H9 (cell line): ENCODE data around the gene TM9SF1. TPM values are rescaled to one million over a fixed set of nuclear protein-coding genes. Genes with fewer than 3 reads are reported as not detected.

Experiments used
- DNase-seq: peaks from one replicate; pipeline ENCODE4 v3.0.0-alpha.2; 2017
- H2AFZ ChIP-seq: one replicate; pipeline ENCODE4 v1.6.1; 2013; ENCODE audit warnings: mild to moderate bottlenecking, low read length, control low read depth, moderate library complexity
- H2AK5ac ChIP-seq: 2 replicates; pipeline ENCODE4 v1.6.1; 2013; ENCODE audit warnings: low read length, control low read depth, mixed read lengths; ENCODE audit not compliant: insufficient read length
- H2BK120ac ChIP-seq: one replicate; pipeline ENCODE4 v1.6.1; 2013; ENCODE audit warnings: low read depth, mild to moderate bottlenecking, low read length, control low read depth, inconsistent platforms; ENCODE audit not compliant: poor library complexity, severe bottlenecking
- H2BK12ac ChIP-seq: 2 replicates; pipeline ENCODE4 v1.6.1; 2013; ENCODE audit warnings: low read length, control low read depth, mixed read lengths, low read depth; ENCODE audit not compliant: insufficient read length
- H2BK15ac ChIP-seq: 2 replicates; pipeline ENCODE4 v1.6.1; 2013; ENCODE audit warnings: low read depth, low read length, control low read depth
- H2BK20ac ChIP-seq: one replicate; pipeline ENCODE4 v1.6.1; 2013; ENCODE audit warnings: low read depth, mild to moderate bottlenecking, low read length, control low read depth, inconsistent platforms; ENCODE audit not compliant: poor library complexity, severe bottlenecking
- H2BK5ac ChIP-seq: 2 replicates; pipeline ENCODE4 v1.6.1; 2013; ENCODE audit warnings: low read length, control low read depth, mixed read lengths; ENCODE audit not compliant: insufficient read length
- H3K14ac ChIP-seq: 2 replicates; pipeline ENCODE4 v1.6.1; 2013; ENCODE audit warnings: low read length, control low read depth; ENCODE audit not compliant: insufficient read depth
- H3K18ac ChIP-seq: 2 replicates; pipeline ENCODE4 v1.6.1; 2013; ENCODE audit warnings: low read depth, mild to moderate bottlenecking, mixed read lengths, low read length, control low read depth; ENCODE audit not compliant: insufficient read length
- H3K23ac ChIP-seq: 2 replicates; pipeline ENCODE4 v1.6.1; 2013; ENCODE audit warnings: low read length, control low read depth, mixed read lengths, low read depth; ENCODE audit not compliant: insufficient read length
- H3K23me2 ChIP-seq: 2 replicates; pipeline ENCODE4 v1.6.1; 2013; ENCODE audit warnings: low read depth, mild to moderate bottlenecking, mixed read lengths, low read length, control low read depth; ENCODE audit not compliant: insufficient read length, poor library complexity, severe bottlenecking
- H3K27ac ChIP-seq: 2 replicates; pipeline ENCODE4 v1.5.1; 2013; ENCODE audit warnings: low read length, control low read depth, mixed read lengths, low read depth; ENCODE audit not compliant: insufficient read length
- H3K27me3 ChIP-seq: 2 replicates; pipeline ENCODE4 v1.6.1; 2013; ENCODE audit warnings: low read length, control low read depth, inconsistent platforms; ENCODE audit not compliant: insufficient read depth
- H3K4ac ChIP-seq: 2 replicates; pipeline ENCODE4 v1.6.1; 2013; ENCODE audit warnings: low read depth, mild to moderate bottlenecking, control low read depth, inconsistent platforms, low read length, moderate library complexity
- H3K4me1 ChIP-seq: 2 replicates; pipeline ENCODE4 v1.6.1; 2013; ENCODE audit warnings: low read length, control low read depth, inconsistent platforms; ENCODE audit not compliant: insufficient read depth
- H3K4me2 ChIP-seq: 2 replicates; pipeline ENCODE4 v1.6.1; 2013; ENCODE audit warnings: low read length, control low read depth, mixed read lengths; ENCODE audit not compliant: insufficient read length, insufficient read depth
- H3K56ac ChIP-seq: 2 replicates; pipeline ENCODE4 v1.6.1; 2013; ENCODE audit warnings: low read depth, mild to moderate bottlenecking, mixed read lengths, low read length, control low read depth; ENCODE audit not compliant: insufficient read length
- H3K79me1 ChIP-seq: 2 replicates; pipeline ENCODE4 v1.6.1; 2013; ENCODE audit warnings: low read depth, mild to moderate bottlenecking, moderate library complexity, low read length, control low read depth, inconsistent platforms; ENCODE audit not compliant: insufficient read depth, poor library complexity, severe bottlenecking
- H3K79me2 ChIP-seq: 2 replicates; pipeline ENCODE4 v1.6.1; 2013; ENCODE audit warnings: low read length, control low read depth, inconsistent platforms; ENCODE audit not compliant: insufficient read depth
- H3K9ac ChIP-seq: 2 replicates; pipeline ENCODE4 v1.6.1; 2013; ENCODE audit warnings: low read length, control low read depth, mixed read lengths; ENCODE audit not compliant: insufficient read length; ENCODE audit errors: extremely low read depth
- H3K9me3 ChIP-seq: one replicate; pipeline ENCODE4 v1.6.1; 2013; ENCODE audit warnings: low read depth, low read length, inconsistent platforms; ENCODE audit not compliant: control insufficient read depth
- H3T11ph ChIP-seq: one replicate; pipeline ENCODE4 v1.6.1; 2013; ENCODE audit warnings: mild to moderate bottlenecking, low read length, control low read depth, inconsistent platforms
- H4K20me1 ChIP-seq: one replicate; pipeline ENCODE4 v1.6.1; 2013; ENCODE audit not compliant: control insufficient read depth, insufficient read length, insufficient read depth
- H4K5ac ChIP-seq: 2 replicates; pipeline ENCODE4 v1.6.1; 2013; ENCODE audit warnings: low read depth, mild to moderate bottlenecking, mixed read lengths, low read length, control low read depth; ENCODE audit not compliant: insufficient read length
- H4K8ac ChIP-seq: replicated peaks from 2 replicates; pipeline ENCODE4 v1.6.1; 2013; ENCODE audit warnings: low read length, control low read depth, mixed read lengths, low read depth; ENCODE audit not compliant: insufficient read length
- H4K91ac ChIP-seq: 2 replicates; pipeline ENCODE4 v1.6.1; 2013; ENCODE audit warnings: low read depth, mild to moderate bottlenecking, moderate library complexity, mixed read lengths, low read length, control low read depth; ENCODE audit not compliant: insufficient read length
- H3K27ac Mint-ChIP-seq, 3 experiments: 2 replicates in 2 of 3; 3 replicates in 1 of 3; pipeline ENCODE4 v1.8.0; 2020 to 2021; ENCODE audit warnings: mixed read lengths in 3 of 3, mild to moderate bottlenecking in 1 of 3, moderate library complexity in 1 of 3
- H3K27me3 Mint-ChIP-seq: 2 replicates; pipeline ENCODE4 v1.8.0; 2021; ENCODE audit warnings: low read depth, mild to moderate bottlenecking, moderate library complexity, mixed read lengths
- H3K36me3 Mint-ChIP-seq, 3 experiments: 2 replicates in 2 of 3; 3 replicates in 1 of 3; pipeline ENCODE4 v1.8.0; 2020 to 2021; ENCODE audit warnings: low read depth in 3 of 3, mixed read lengths in 3 of 3; ENCODE audit not compliant: insufficient read depth in 1 of 3
- H3K4me1 Mint-ChIP-seq, 2 experiments: 2 replicates each; pipeline ENCODE4 v1.8.0; 2020; ENCODE audit warnings: mixed read lengths in 2 of 2
- H3K4me3 Mint-ChIP-seq, 2 experiments: 2 replicates in 1 of 2; 3 replicates in 1 of 2; pipeline ENCODE4 v1.8.0; 2020 to 2021; ENCODE audit warnings: mild to moderate bottlenecking in 2 of 2, mixed read lengths in 2 of 2, moderate library complexity in 1 of 2
- H3K9me3 Mint-ChIP-seq, 2 experiments: 2 replicates in 1 of 2; 3 replicates in 1 of 2; pipeline ENCODE4 v1.8.0; 2020; ENCODE audit warnings: mild to moderate bottlenecking in 2 of 2, mixed read lengths in 2 of 2, moderate library complexity in 1 of 2
- WGBS: extraction: QIAGEN DNeasy Blood & Tissue Kit; methylation state at CpG from one replicate; pipeline ENCODE4 v1.1.7; 2013; ENCODE audit warnings: missing lambda C conversion rate, low lambda C conversion rate, mixed read lengths; ENCODE audit not compliant: insufficient read length; ENCODE audit errors: extremely low coverage; 5-methylcytosine and 5-hydroxymethylcytosine counted together
- total RNA-seq: library from RNA; stranded (reverse); gene quantifications from 2 replicates; pipeline ENCODE4 v1.2.1, GENCODE V29; 2021
- TF ChIP-seq, protein P1 (sequence below): fragments of 200-600 bp; sonication (generic); conservative IDR thresholded peaks from 3 replicates; pipeline ENCODE4 v1.8.0; 2021; ENCODE audit warnings: antibody characterized with exemption, mild to moderate bottlenecking

The TM9SF1 gene
- total RNA-seq, 1 experiment from 2014 or later = 31.6 TPM

DNA sequence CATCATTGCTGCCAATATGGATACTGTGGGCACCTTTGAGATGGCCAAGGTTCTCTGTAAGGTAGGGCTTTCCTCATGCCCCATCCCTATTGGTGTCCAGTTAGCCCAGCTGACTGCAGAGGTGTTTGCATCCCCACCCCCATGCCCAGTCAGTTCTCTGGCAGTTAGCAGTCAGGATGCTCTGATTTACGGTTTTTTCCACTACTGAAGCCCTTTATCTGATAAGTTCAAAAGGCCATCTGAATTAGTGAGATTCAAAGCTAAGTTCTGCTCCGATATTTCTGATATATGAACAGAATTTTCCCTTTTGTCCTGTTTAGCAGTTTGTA is 38.3 kb upstream of the TM9SF1 start:
- Histone ChIP-seq H2BK20ac (no peak overlapping the region), H3K27me3 (no peaks in the 10 kb centered on the region), H2BK12ac (no peak overlapping the region), H3K79me1 (peaks cover 8% of the 10 kb centered on the region), H4K5ac (no peak overlapping the region), H3K4me2 (peak overlapping the region; percentile 99), H4K91ac (no peak overlapping the region), H4K20me1 (no peaks in the 10 kb centered on the region), H2AFZ (no peak overlapping the region), H2BK15ac (no peak overlapping the region), H3K9me3 (no peaks in the 10 kb centered on the region), H2AK5ac (no peak overlapping the region), H2BK5ac (no peak overlapping the region), H3K27ac (no peak overlapping the region), H3K56ac (no peak overlapping the region), H2BK120ac (no peak overlapping the region), H4K8ac (no peak overlapping the region), H3K79me2 (peaks cover 3% of the 10 kb centered on the region; the same call in 1 of the 2 replicates), H3K18ac (no peak overlapping the region), H3K9ac (peak overlapping the region; percentile 89), H3K23me2 (peaks cover 15% of the 10 kb centered on the region), H3T11ph (no peak overlapping the region), H3K14ac (no peak overlapping the region), H3K4me1 (0 out of 2 replicates have a peak, but pooled peaks cover 6% of the 10 kb centered on the region), H3K4ac (no peak overlapping the region), H3K23ac (no peak overlapping the region)
- peak overlapping the region; percentile 98 to 99 for H3K4me3 Mint-ChIP-seq
- no peaks in the 10 kb centered on the region for H3K9me3 Mint-ChIP-seq
- peak overlapping the region in 1 of 3 experiments; percentile 99; a peak in 1 of 7 replicates for H3K27ac Mint-ChIP-seq
- TF ChIP-seq, protein P1, sequence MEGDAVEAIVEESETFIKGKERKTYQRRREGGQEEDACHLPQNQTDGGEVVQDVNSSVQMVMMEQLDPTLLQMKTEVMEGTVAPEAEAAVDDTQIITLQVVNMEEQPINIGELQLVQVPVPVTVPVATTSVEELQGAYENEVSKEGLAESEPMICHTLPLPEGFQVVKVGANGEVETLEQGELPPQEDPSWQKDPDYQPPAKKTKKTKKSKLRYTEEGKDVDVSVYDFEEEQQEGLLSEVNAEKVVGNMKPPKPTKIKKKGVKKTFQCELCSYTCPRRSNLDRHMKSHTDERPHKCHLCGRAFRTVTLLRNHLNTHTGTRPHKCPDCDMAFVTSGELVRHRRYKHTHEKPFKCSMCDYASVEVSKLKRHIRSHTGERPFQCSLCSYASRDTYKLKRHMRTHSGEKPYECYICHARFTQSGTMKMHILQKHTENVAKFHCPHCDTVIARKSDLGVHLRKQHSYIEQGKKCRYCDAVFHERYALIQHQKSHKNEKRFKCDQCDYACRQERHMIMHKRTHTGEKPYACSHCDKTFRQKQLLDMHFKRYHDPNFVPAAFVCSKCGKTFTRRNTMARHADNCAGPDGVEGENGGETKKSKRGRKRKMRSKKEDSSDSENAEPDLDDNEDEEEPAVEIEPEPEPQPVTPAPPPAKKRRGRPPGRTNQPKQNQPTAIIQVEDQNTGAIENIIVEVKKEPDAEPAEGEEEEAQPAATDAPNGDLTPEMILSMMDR = no peak
- H3K27me3 Mint-ChIP-seq = no peaks in the 10 kb centered on the region
- no CpG with 5 or more reads among the region's 2 CpGs for WGBS
- peaks cover 26 to 48% (median 45%) of the 10 kb centered on the region in 3 experiments; a peak in 6 of 7 replicates for H3K36me3 Mint-ChIP-seq
- no peak for DNase-seq
- peaks cover 8 to 22% of the 10 kb centered on the region in 2 experiments for H3K4me1 Mint-ChIP-seq
